T-helper 1 cell treated with Interleukin-12 subunit alpha and Interleukin-12 subunit beta and Interleukin-4 antibody, amounts not matched to agents 30 μg/mL and 1 μg/mL, for 36 hours (primary cell): ENCODE measurements around the gene PMF1.
"Not testable (repeated sequence)": the region's sequence is repeated elsewhere in the genome, so short reads cannot be mapped to it uniquely, and the experiment has no call there.

Experiments
- H3K27ac Mint-ChIP-seq: one replicate; pipeline ENCODE4 v1.8.0; 2021; ENCODE audit warnings: mild to moderate bottlenecking, mixed read lengths
- H3K27me3 Mint-ChIP-seq: one replicate; pipeline ENCODE4 v1.8.0; 2021; ENCODE audit warnings: low read depth, mixed read lengths
- H3K36me3 Mint-ChIP-seq: one replicate; pipeline ENCODE4 v1.8.0; 2021; ENCODE audit warnings: low read depth, mixed read lengths
- H3K4me1 Mint-ChIP-seq: one replicate; pipeline ENCODE4 v1.8.0; 2021; ENCODE audit warnings: low read depth, mixed read lengths
- H3K4me3 Mint-ChIP-seq: one replicate; pipeline ENCODE4 v1.8.0; 2021; ENCODE audit warnings: mild to moderate bottlenecking, moderate library complexity, mixed read lengths
- H3K9me3 Mint-ChIP-seq: one replicate; pipeline ENCODE4 v1.8.0; 2021; ENCODE audit warnings: mixed read lengths

PMF1 gene

GRCh38 chr1:156214024-156214748 is 1.4 kb downstream of the PMF1 start:
- Mint-ChIP-seq H3K27me3 (no peaks in the 10 kb centered on the region), H3K27ac (peak overlapping the region; percentile 96), H3K9me3 (peaks cover 1% of the 10 kb centered on the region), H3K36me3 (peaks cover 34% of the 10 kb centered on the region), H3K4me3 (peak overlapping the region; percentile 89), H3K4me1 (peaks cover 41% of the 10 kb centered on the region)

GRCh38 chr1:156216361-156217086 is 3.7 kb downstream of the PMF1 start:
- not testable (repeated sequence) for H3K27me3 Mint-ChIP-seq, H3K4me3 Mint-ChIP-seq, H3K9me3 Mint-ChIP-seq
- Mint-ChIP-seq H3K4me1 (peaks cover 52% of the 10 kb centered on the region), H3K36me3 (peaks cover 50% of the 10 kb centered on the region), H3K27ac (peak overlapping the region; percentile 92)

- Mint-ChIP-seq H3K4me1 (peaks cover 54% of the 10 kb centered on the region), H3K4me3 (peak overlapping the region; percentile 74), H3K9me3 (peaks cover 3% of the 10 kb centered on the region), H3K36me3 (peaks cover 48% of the 10 kb centered on the region), H3K27ac (peak overlapping the region; percentile 92), H3K27me3 (no peaks in the 10 kb centered on the region)
Measured at GRCh38 chr1:156217871-156218270, 5.1 kb downstream of the PMF1 start.

- peaks cover 3% of the 10 kb centered on the region for H3K9me3 Mint-ChIP-seq
- H3K27ac Mint-ChIP-seq = peak overlapping the region; percentile 80
- H3K4me3 Mint-ChIP-seq = no peak overlapping the region
- peaks cover 50% of the 10 kb centered on the region for H3K4me1 Mint-ChIP-seq
- peaks cover 47% of the 10 kb centered on the region for H3K36me3 Mint-ChIP-seq
- H3K27me3 Mint-ChIP-seq = no peaks in the 10 kb centered on the region
Measured at GRCh38 chr1:156220226-156220625, 7.4 kb downstream of the PMF1 start.

GRCh38 chr1:156221986-156222692 is 9.3 kb downstream of the PMF1 start:
- Mint-ChIP-seq H3K4me1 (peaks cover 60% of the 10 kb centered on the region), H3K27ac (peak overlapping the region; percentile 96), H3K36me3 (peaks cover 51% of the 10 kb centered on the region), H3K4me3 (peak overlapping the region; percentile 3), H3K27me3 (no peaks in the 10 kb centered on the region), H3K9me3 (peaks cover 3% of the 10 kb centered on the region)

- H3K9me3 Mint-ChIP-seq = no peaks in the 10 kb centered on the region
- H3K27me3 Mint-ChIP-seq = no peaks in the 10 kb centered on the region
- peaks cover 46% of the 10 kb centered on the region for H3K4me1 Mint-ChIP-seq
- peaks cover 43% of the 10 kb centered on the region for H3K36me3 Mint-ChIP-seq
- peak overlapping the region; percentile 76 for H3K27ac Mint-ChIP-seq
- H3K4me3 Mint-ChIP-seq = peak overlapping the region; percentile 18
Measured at GRCh38 chr1:156225677-156226014, 12.8 kb downstream of the PMF1 start.

GRCh38 chr1:156226116-156226538 is 13.3 kb downstream of the PMF1 start:
- Mint-ChIP-seq H3K36me3 (peaks cover 40% of the 10 kb centered on the region), H3K9me3 (no peaks in the 10 kb centered on the region), H3K4me1 (peaks cover 43% of the 10 kb centered on the region), H3K27me3 (no peaks in the 10 kb centered on the region), H3K27ac (peak overlapping the region; percentile 60), H3K4me3 (no peak overlapping the region)

- H3K36me3 Mint-ChIP-seq = peaks cover 33% of the 10 kb centered on the region
- no peaks in the 10 kb centered on the region for H3K9me3 Mint-ChIP-seq
- peak overlapping the region; percentile 60 for H3K27ac Mint-ChIP-seq
- no peak overlapping the region for H3K4me3 Mint-ChIP-seq
- peaks cover 37% of the 10 kb centered on the region for H3K4me1 Mint-ChIP-seq
- no peaks in the 10 kb centered on the region for H3K27me3 Mint-ChIP-seq
Measured at GRCh38 chr1:156226782-156227181, 14.0 kb downstream of the PMF1 start.

- Mint-ChIP-seq H3K4me3 (no peak overlapping the region), H3K4me1 (peaks cover 20% of the 10 kb centered on the region), H3K27ac (no peak overlapping the region), H3K36me3 (peaks cover 23% of the 10 kb centered on the region), H3K27me3 (no peaks in the 10 kb centered on the region), H3K9me3 (no peaks in the 10 kb centered on the region)
Measured at GRCh38 chr1:156228501-156228900, 15.7 kb downstream of the PMF1 start.

- H3K27me3 Mint-ChIP-seq = no peaks in the 10 kb centered on the region
- H3K9me3 Mint-ChIP-seq = no peaks in the 10 kb centered on the region
- peaks cover 25% of the 10 kb centered on the region for H3K36me3 Mint-ChIP-seq
- no peak overlapping the region for H3K4me3 Mint-ChIP-seq
- no peak overlapping the region for H3K27ac Mint-ChIP-seq
- peaks cover 17% of the 10 kb centered on the region for H3K4me1 Mint-ChIP-seq
Measured at GRCh38 chr1:156229809-156230472, 17.1 kb downstream of the PMF1 start.

- no peaks in the 10 kb centered on the region for H3K27me3 Mint-ChIP-seq
- peaks cover 23% of the 10 kb centered on the region for H3K36me3 Mint-ChIP-seq
- no peaks in the 10 kb centered on the region for H3K9me3 Mint-ChIP-seq
- peaks cover 15% of the 10 kb centered on the region for H3K4me1 Mint-ChIP-seq
- H3K4me3 Mint-ChIP-seq = no peak overlapping the region
- no peak overlapping the region for H3K27ac Mint-ChIP-seq
Measured at GRCh38 chr1:156230473-156230837, 17.6 kb downstream of the PMF1 start.

GRCh38 chr1:156232201-156232894 is 19.5 kb downstream of the PMF1 start:
- Mint-ChIP-seq H3K4me3 (no peak overlapping the region), H3K27me3 (no peaks in the 10 kb centered on the region), H3K9me3 (no peaks in the 10 kb centered on the region), H3K36me3 (peaks cover 28% of the 10 kb centered on the region), H3K4me1 (peaks cover 9% of the 10 kb centered on the region), H3K27ac (no peak overlapping the region)

GRCh38 chr1:156233426-156234127 is 20.8 kb downstream of the PMF1 start:
- peaks cover 4% of the 10 kb centered on the region for H3K4me1 Mint-ChIP-seq
- H3K27ac Mint-ChIP-seq = peak overlapping the region; percentile 62
- no peak overlapping the region for H3K4me3 Mint-ChIP-seq
- H3K27me3 Mint-ChIP-seq = no peaks in the 10 kb centered on the region
- H3K9me3 Mint-ChIP-seq = no peaks in the 10 kb centered on the region
- peaks cover 29% of the 10 kb centered on the region for H3K36me3 Mint-ChIP-seq
